ENCODE measurements around the gene FFAR2. TPM values are rescaled to one million over a fixed set of nuclear protein-coding genes. Genes with fewer than 3 reads are reported as not detected.
"Not testable (repeated sequence)": the region's sequence is repeated elsewhere in the genome, so short reads cannot be mapped to it uniquely, and the experiment has no call there.

FFAR2 gene
- polyA plus RNA-seq (2013, experiment 1 of 2; ENCODE audit: insufficient read length), result 0.05 TPM
- not detected for polyA plus RNA-seq (2013, experiment 2 of 2; ENCODE audit: insufficient read length)

DNA sequence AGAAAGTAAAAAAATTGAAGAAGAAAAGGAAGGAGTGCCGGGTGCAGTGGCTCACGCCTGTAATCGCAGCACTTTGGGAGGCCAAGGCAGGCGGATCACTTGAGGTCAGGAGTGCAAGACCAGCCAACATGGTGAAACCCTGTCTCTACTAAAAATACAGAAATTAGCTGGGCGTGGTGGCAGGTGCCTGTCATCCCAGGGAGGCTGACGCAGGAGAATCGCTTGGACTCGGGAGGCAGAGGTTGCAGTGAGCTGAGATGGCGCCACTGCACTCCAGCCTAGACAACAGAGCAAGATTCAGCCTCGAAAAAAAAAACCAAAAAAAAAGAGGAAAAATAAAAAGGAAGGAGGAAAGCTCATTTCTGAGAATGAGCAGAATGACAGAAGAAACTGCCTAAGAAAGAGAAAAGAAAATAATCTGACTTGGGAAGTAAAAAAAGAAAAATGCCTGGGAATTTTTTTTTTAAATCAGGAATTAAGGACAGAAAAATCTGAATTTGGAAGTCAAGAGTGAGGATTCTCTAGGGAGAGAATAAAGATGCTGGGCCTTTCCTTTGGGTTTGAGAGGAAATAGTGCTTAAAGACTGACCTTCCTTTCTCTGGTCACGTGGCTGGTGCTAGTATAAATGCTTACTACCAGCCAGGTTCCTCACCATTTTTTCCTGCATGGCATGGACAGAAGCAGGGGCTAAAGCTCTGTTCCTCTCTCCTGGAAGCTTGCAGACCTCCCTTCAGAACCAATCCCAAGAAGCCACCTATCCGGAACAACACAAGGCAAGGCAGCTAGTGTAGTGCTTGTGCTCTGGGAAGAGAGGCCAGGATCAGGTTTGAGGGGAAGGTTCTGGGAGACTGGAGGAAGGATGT is at the start of gene FFAR2:
FFAR2 (plus strand) TSS at position 652 of the 864 bp plus-strand sequence. CDS start 1,458 bp downstream, outside the sequence.
- no peak for DNase-seq

DNA sequence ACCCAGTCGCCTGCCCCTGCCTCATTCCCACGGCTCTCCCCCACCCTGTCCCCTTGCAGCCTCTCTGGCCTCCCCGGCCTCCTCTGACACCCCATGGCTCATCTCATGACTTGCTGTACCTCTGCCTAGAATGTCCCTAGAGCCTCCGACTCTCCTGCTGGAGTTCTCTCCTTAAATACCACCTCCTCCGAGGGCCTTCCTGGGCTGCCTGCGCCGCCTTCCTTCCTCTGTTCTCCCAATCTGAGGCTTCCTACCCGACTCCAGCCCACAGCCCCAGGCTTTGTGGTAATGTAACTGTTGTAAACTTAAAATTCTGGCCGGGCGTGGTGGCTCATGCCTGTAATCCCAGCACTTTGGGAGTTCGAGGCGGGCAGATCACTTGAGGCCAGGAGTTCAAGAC is 49.5 kb upstream of the FFAR2 start:
- DNase-seq, result no peak

DNA sequence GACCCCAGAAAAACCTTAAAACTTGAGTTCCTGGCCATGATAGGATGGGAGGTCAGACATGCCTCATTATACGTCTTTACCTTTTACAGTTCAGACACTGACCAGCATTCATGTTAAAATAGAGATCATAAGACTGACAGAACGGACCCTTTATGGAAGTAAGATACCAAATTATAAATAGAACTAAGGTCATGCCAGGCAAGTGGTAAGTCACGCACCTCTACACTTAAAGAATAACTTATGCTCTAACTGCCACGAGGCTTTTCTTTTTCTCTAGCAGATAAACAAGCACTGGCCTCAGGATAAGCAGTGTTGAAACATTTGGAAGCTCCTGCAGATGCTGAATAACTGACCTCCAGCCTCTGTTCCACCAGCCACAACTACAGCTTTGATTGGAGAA is 48.8 kb upstream of the FFAR2 start:
- no peak for DNase-seq

DNA sequence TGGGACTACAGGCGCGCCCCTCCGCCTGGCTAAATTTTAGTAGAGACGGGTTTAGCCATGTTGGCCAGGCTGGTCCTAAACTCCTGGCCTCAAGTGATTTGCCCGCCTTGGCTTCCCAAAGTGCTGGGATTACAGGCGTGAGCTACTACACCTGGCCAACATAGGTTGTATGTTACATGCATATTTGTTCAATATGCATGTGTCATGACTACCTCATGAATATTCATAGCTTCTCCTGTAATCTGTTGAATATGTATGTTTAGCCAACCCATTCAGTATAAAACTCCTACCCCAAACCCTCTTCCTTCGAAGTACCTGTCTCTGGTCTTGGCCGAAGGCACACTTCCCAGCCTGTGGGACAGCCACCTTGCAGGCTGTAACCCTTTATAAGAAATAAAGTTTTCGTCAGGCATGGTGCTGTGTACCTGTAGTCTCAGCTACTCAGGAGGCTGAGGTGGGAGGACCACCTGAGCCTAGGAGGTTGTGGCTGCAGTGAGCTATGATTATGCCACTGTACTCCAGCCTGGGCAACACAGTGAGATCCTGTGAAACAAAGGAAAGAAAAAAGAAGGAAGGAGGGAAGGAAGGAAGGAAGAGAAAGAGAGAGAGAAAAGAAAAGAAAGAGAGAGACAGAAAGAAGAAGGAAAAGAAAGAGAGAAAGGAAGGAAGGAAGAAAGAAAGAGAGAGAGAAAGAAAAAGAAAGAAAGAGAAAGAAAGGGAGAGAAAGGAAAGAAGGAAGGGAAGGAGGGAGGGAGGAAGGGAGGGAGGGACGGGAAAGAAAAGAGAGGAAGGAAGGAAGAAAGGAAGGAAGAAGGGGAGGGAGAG is 47.9 kb upstream of the FFAR2 start:
- DNase-seq, result no peak

DNA sequence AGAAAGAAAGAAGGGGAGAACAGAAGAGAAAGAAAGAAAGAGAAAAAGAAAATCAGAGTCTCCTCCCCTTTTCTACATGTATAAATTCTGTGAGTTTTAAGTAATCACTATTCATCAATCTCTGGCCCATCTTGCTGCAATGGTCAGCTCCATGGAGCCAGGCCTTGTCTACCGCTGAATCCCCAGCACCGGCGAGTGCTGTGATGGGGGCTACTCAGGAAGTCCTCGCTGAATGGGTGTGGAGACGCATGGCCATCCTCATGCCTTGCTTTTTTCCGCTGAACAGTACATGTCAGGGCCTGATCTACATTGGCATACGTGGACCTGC is 47.3 kb upstream of the FFAR2 start:
- DNase-seq, result no peak

DNA sequence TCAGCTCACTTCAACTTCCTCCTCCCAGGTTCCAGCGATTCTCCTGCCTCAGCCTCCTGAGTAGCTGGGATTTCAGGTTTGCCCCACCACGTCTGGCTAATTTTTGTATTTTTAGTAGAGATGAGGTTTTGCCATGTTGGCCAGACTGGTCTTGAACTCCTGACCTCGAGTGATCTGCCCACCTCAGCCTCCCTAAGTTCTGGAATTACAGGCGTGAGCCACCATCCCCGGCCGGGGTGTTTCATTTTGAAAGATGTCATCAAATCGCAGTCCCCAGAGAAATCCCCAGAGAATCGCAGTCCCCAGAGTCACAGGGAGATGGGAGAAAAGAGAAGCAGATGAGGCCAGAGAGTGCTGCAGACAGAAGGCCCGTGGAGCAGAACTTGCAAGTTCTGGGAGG is 46.6 kb upstream of the FFAR2 start:
- not testable (repeated sequence) for DNase-seq

DNA sequence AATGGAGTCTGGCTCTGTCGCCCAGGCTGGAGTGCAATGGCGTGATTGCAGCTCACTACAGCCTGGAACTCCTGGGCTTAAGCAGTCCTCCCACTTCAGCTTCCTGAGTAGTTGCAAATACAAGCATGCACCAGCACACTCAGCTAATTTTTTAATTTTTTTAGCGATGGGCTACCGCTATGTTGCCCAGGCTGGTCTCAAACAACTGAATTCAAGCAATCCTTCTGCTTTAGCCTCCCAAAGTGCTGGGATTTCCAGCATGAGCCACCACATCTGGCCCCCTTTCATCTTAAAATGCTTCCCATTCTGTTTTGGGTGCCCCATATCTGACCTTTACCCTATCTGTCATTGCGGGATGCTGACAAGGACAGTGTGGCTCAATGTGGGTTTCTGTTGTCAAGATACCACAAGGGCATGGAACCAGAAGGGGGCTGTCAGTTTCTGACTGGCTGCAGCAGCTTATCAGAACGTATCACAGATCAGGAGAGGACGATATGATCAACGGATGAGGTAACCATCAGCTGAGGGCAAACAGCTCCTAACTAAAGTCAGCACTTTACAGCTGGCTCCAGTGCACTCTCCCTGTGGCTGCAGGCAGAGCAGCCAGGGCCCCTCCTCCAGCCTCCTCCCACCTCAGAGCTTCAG is 44.8 kb upstream of the FFAR2 start:
- DNase-seq, result no peak

DNA sequence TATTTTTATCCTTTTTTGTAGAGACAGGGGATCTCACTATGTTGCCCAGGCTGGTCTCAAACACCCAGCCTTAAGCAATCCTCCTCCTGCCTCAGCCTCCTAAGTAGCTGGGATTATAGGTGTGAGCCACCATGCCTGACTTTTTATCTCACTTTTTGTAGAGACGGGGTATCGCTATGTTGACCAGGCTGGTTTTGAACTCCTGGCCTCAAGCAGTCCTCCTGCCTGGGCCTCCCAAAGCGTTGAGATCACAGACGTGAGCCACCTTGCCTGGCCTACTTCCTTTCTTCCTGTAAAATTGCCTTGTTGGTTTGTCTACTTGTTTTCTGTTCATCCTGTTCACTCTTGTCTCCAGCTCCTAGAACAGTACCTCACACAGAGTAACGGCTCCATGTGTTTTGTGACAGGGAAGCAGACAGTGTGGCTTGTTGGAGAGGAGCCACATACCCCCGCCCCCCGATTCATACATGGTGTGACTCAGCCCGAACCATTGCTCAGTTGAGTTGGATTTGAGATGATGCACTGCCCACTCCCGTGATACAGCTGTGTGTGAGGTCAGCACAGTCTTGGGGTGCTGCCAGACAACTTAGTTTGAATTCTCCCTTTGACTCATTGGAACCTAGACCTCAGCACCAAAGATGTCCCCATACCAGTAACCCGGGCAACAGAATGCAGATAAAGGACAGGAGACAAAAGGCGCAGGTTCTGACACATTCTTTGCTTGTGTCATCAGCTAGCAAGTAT is 43.0 kb upstream of the FFAR2 start:
- peak; percentile 80 for DNase-seq

DNA sequence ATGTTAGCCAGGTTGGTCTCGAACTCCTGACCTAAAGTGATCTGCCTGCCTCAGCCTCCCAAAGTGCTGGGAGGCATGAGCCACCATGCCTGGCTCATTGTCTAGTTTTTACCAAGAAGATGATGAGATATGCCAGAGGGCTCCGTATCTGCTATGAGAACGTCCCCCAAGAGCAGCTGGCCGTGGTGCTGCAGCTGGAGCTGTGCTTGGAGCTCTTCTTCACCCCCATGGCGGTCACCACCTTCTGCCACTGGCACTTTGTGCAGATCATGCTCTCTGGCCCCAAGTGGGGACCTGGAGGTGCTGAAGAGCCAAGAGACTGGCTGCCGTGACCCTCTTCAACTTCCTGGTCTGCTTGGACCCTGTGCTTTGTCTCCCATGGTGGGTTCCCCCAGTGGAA is 40.4 kb upstream of the FFAR2 start:
- no peak for DNase-seq

DNA sequence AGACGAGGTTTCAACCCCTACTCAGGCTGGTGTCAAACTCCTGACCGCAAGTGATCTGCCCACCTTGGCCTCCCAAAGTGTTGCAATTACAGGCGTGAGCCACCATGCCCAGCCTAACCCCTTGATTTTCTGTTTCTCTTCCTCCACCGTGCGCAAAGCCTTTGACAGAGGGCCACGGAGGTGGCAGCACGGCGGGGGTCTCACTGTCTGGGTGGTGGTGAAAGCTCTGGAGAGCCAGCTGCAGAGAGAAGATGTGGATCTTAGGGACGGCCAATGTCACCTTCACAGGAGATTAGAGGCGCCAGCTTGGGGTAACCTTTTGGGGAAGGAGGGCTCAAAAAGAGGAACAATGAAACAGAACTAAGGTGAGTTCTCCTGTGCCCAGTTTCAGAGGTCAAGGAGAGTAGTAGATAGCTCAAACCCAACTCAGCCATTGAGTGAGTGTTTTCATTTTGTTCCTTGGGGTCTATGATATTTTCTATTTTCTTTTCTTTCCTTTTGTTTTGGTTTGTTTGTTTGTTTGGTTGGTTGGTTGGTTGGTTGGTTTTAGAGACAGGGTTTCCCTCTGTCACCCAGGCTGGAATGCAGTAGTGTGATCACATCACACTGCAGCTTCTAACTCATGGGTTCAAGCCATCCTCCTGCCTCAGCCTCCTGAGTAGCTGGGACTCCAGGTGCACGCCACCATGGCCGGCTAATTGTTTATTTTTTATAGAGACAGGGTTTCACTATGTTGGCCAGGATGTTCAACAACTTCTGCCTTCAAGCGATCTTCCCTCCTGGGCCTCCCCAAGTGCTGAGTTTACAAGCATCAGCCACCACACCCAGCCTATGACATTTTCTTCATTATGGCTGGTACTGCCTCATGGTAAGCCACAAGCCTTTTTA is 39.5 kb upstream of the FFAR2 start:
- no peak for DNase-seq

DNA sequence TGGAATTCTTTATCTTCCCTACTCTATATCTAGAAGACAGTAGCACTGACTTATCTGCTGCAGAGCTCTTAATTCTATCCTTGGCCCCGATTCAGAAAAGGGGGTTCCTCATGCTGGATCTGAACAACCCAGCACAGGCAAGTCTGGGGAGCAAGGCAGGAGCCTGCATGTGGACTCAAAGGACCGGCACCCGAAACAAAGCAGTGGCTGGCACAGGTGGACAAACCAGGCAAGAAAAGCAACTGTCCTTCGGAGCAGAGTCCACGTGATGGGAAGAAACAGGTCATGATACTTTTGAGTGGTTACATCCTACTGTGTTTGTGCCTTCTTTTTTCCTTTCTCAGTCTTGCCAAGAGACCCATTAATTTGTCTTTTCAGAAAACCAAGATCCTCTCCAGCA is 38.9 kb upstream of the FFAR2 start:
- DNase-seq, result no peak

DNA sequence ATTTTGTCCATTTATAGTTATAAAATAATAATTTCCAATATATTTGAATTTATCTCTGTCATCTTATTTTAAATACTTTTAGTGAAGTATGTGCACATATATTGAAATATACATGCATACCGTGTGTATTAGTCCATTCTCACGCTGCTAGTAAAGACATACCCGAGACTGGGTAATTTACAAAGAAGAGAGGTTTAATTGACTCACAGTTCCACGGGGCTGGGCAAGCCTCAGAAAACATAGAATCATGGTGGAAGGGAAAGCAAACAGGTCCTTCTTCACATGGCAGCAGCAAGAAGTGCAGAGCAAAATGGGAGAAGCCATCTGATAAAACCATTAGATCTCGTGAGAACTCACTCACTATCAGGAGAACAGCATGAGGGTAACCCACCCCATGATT is 37.6 kb upstream of the FFAR2 start:
- no peak for DNase-seq

DNA sequence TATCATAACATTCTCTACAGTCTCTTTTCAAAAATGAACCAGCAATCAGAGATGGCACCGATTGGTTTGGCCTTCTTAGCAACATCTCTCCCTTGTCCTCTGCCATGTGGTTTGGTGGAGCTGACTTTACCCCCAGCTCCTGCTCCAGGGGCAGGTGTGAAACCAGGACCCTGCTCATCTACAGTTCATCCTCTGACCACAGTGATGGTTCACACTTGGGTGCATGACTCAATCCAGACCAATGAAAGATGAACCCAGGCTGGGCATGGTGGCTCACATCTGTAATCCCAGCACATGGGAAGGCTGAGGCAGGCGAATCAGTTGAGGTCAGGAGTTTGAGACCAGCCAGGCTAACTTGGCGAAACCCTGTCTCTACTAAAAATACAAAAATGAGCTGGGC is 33.6 kb upstream of the FFAR2 start:
- DNase-seq, result no peak

DNA sequence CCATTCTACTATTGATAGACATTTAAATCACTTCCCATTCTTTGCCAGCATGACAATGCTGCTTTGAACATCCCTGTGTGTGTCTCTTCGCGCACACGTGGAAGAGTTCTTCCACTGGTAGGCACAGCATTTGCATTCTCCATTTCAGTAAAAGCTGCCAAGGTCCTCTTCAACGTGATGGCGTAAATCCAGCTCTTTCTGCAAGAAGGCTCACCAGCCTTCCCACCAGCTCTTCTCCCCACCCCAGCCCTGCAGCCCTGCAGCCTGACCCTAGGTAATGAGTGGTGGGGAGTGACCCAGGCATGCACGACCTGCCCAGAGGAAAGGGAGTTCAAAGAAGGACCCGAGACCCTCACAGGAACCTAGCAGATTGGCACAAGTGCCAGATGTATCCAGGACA is 31.7 kb upstream of the FFAR2 start:
- DNase-seq, result no peak

DNA sequence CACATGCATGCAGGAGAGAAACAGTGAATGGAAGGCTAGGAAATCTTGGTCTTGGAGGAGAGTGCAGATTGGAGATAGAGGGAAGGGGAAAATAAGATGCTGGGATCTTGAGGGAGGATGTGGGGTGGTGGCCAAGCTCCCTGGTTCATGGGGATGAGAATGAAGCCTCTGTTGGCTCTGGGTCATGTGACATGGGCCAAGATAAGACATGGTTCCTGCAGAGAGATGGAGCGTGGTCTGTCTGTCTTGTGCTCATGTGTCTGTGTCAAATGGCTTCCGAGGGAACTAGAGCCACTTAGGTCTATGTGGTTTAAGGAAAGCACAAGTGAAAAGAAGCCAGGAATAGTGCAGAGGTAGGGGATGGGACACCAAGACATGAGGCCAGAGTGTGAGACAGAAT is 30.8 kb upstream of the FFAR2 start:
- no peak for DNase-seq

DNA sequence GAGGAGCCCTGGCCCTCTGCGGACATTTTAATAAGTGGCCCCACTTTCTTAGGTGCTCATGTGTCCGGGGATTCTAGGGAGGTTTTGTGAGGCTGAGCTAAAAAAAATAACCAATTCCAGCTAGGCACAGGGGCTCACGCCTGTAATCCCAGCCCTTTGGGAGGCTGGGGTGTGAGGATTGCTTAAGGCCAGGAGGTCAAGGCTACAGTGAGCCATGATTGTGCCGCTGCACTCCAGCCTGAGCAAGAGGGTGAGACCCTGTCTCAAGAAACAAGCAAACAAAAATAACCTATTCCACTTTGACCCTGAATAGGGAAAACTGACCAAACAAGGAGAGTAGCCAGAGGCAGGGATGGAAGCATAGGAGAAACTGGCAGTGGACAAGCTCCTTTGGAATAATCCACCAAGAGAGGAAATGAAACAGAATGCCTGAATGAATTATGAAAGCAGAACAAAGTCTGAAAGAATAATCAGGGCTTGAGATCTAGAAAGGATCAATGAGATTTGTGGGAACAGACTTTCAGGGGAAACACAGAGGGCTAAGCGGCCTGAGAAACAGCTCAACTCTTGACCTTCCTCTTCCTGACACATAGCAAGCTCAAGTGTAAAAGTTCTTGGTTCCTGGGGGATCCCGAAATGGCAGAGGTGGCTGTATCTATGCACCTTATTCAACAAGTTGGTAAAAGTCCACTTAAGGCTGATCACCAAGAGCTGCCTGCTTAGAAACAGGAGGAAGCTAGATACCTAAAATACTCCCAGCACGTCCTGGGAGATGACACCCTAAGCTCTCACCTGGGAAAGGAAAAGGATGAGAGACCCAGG is 30.1 kb upstream of the FFAR2 start:
- no peak for DNase-seq

DNA sequence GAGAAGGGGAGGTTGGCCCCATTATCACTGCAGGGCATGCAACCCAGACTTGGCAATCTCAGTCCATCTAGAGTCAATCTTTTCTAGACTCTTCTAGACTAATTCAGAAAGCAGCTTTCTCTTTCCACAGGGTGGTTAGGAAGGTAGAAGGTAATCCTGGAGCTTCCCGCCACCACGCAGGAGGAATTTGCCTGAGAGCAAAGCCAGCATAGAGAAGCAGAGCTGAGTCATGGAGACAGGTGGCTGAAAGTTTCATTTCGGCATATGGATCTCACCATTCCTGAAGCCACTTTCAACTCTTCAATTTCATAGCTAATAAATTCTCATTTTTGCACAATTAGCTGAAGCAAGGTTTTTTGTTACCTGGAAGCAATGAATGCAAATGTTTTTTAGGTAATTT is 29.0 kb upstream of the FFAR2 start:
- no peak for DNase-seq

DNA sequence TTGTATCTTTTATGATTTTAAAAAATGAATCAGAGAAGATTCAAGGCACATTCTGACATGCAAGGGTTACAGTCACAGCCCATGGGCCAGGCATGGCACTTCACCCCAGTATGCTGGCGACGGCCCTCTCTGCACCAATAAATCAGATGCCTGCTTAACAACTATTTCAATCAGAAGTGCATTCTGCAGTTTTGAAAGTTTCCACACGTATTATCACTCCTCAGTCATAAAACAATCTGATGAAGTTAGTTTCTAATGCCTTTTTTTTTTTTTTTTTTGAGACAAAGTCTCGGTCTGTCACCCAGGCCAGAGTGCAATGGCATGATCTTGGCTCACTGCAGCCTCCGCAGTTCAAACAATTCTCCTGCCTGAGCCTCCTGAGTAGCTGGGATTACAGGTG is 28.3 kb upstream of the FFAR2 start:
- DNase-seq, result no peak

DNA sequence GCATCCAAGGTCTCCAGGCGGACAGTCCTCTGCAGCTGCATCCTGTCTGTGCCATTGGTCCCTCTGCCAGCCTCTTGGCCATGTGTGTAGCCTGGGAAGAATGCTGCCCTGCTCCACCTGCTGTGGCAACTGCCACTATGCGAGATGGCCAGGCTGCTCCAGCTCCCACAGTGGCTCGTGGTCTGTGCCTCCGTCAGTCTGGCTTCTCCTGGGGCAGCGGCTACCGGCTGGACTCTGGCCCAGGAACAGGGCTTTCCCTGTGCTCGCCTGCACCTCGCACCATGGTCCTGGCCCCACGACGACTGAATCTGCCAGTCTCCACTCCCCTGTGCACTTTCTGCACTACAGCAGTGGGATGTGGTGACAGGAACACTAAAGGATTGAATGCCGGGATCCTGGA is 26.7 kb upstream of the FFAR2 start:
- DNase-seq, result no peak

DNA sequence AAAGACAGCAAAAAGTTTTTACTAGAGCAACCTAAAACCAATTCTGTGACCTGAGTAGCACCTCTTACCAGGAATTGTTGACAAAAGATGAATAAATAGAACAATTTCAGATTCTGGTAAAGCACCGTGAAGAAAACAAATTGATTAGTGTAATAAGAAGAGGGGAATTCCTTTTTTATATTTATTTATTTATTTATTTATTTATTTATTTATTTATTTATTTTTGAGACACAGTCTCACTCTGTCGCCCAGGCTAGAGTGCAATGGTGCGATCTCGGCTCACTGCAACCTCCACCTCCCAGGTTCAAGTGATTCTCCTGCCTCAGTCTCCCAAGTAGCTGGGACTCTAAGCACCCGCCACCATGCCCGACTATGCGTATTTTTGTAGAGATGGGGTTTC is 24.7 kb upstream of the FFAR2 start:
- not testable (repeated sequence) for DNase-seq

DNA sequence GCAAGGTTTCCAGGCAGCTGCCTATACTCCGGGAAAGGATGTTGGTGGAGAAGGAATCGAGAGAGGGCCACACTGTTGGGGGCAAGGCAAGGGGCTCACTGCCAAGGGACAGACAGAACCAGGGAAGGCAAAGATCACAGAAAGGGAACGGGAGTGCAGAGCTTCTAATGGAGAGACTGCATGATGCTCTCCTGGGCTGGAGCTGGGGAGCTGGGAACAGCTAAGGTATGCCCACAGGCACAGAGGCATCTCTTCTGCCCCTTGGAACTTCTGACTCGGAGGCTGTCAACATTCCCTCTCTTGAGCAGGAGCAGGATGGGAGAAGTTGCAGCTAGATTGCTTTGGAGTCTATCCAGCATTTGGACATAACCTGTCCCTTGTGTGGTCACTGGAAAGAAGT is 22.4 kb upstream of the FFAR2 start:
- DNase-seq, result no peak
